Measurements from ENCODE around the gene HS3ST5. TPM values are rescaled to one million over a fixed set of nuclear protein-coding genes. Genes with fewer than 3 reads are reported as not detected.

The HS3ST5 gene
- total RNA-seq, 1 experiment from 2014 or later = 8.7 TPM

DNA sequence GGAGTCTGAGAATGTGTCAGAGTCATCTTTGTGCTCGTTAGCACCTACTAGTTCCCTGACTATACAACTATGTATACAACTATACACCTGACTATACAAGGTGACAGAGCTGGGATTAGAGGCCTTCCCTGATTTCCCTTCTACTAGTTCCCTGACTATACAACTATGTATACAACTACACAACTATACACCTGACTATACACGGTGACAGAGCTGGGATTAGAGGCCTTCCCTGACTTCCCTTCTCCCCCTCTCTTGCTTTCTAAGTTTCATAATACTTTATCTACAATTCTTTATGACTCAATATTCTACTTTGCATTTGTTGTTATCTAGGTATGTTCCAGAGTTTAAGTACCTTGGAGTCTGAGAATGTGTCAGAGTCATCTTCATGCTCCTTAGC, 68.0 kb downstream of the HS3ST5 start:
- no peak overlapping the region for H3K4me3 Mint-ChIP-seq
- H3K4me1 Mint-ChIP-seq = peaks cover 30% of the 10 kb centered on the region
- CTCF ChIA-PET = interaction anchor here (1.4 kb wide), 1 partner anchor 30 kb away, joined by 3 read pairs; no protein-coding TSS in a partner anchor
- H3K27ac Mint-ChIP-seq = no peak overlapping the region
- POLR2A ChIA-PET = no interaction called here
- DNase-seq (ENCODE audit: low spot score) = no peak
- ATAC-seq = no peak
- no peaks in the 10 kb centered on the region for H3K36me3 Mint-ChIP-seq
- H3K9me3 Mint-ChIP-seq = no peaks in the 10 kb centered on the region
- no peak for TF ChIP-seq CREM (CRISPR knock-in tag; IDR thresholded peaks at IDR 0.05)
- TF ChIP-seq, protein P1, sequence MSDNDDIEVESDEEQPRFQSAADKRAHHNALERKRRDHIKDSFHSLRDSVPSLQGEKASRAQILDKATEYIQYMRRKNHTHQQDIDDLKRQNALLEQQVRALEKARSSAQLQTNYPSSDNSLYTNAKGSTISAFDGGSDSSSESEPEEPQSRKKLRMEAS (CRISPR knock-in tag; IDR thresholded peaks at IDR 0.05) = no peak
- TF ChIP-seq SMAD4 (CRISPR knock-in tag; IDR thresholded peaks at IDR 0.05) = no peak
- TF ChIP-seq ZNF671 (CRISPR knock-in tag; IDR thresholded peaks at IDR 0.05) = no peak
- no peak for TF ChIP-seq ZNF138 (CRISPR knock-in tag; conservative IDR thresholded peaks at IDR 0.05)
- no peak for TF ChIP-seq PREB (CRISPR knock-in tag; IDR thresholded peaks at IDR 0.05; ENCODE audit: borderline replicate concordance)
- TF ChIP-seq, protein P2, sequence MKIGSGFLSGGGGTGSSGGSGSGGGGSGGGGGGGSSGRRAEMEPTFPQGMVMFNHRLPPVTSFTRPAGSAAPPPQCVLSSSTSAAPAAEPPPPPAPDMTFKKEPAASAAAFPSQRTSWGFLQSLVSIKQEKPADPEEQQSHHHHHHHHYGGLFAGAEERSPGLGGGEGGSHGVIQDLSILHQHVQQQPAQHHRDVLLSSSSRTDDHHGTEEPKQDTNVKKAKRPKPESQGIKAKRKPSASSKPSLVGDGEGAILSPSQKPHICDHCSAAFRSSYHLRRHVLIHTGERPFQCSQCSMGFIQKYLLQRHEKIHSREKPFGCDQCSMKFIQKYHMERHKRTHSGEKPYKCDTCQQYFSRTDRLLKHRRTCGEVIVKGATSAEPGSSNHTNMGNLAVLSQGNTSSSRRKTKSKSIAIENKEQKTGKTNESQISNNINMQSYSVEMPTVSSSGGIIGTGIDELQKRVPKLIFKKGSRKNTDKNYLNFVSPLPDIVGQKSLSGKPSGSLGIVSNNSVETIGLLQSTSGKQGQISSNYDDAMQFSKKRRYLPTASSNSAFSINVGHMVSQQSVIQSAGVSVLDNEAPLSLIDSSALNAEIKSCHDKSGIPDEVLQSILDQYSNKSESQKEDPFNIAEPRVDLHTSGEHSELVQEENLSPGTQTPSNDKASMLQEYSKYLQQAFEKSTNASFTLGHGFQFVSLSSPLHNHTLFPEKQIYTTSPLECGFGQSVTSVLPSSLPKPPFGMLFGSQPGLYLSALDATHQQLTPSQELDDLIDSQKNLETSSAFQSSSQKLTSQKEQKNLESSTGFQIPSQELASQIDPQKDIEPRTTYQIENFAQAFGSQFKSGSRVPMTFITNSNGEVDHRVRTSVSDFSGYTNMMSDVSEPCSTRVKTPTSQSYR (CRISPR knock-in tag; IDR thresholded peaks at IDR 0.05) = no peak
- no peak for TF ChIP-seq RELA (CRISPR knock-in tag; IDR thresholded peaks at IDR 0.05; ENCODE audit: borderline replicate concordance)
- TF ChIP-seq SP1 (CRISPR knock-in tag; conservative IDR thresholded peaks at IDR 0.05) = no peak
- TF ChIP-seq ZNF532 (CRISPR knock-in tag; IDR thresholded peaks at IDR 0.05; ENCODE audit: borderline replicate concordance) = no peak
- no peaks in the 10 kb centered on the region for H3K27me3 Mint-ChIP-seq (ENCODE audit: low read depth)

DNA sequence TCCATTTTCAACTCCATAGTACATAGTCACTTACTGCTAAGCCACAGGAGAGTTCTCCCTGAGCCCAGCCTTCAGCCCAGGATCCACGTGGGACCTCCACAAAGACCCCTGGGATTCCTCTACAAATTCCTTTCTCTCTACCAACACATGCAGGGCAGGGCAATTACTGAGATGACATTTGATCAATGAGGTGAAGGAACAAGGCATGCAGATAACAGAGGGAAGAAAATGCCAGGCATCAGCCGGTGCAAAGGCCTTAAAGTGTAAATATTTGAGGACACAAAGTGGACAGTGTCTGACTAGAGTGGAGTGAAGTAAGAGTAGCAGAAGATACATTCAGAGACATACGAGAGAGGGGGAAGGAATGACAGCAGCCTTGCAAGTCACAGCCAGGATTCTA, 70.2 kb downstream of the HS3ST5 start:
- Mint-ChIP-seq H3K4me3 (no peak overlapping the region), H3K27ac (no peak overlapping the region), H3K9me3 (no peaks in the 10 kb centered on the region), H3K36me3 (no peaks in the 10 kb centered on the region), H3K27me3 (ENCODE audit: low read depth) (no peaks in the 10 kb centered on the region), H3K4me1 (peaks cover 7% of the 10 kb centered on the region)
- ATAC-seq (no peak), DNase-seq (ENCODE audit: low spot score) (no peak)
- CTCF ChIA-PET = no interaction called here
- POLR2A ChIA-PET = no interaction called here
- TF ChIP-seq TCF7 (CRISPR knock-in tag; IDR thresholded peaks at IDR 0.05; ENCODE audit: low read depth) = no peak
- TF ChIP-seq, protein P3, sequence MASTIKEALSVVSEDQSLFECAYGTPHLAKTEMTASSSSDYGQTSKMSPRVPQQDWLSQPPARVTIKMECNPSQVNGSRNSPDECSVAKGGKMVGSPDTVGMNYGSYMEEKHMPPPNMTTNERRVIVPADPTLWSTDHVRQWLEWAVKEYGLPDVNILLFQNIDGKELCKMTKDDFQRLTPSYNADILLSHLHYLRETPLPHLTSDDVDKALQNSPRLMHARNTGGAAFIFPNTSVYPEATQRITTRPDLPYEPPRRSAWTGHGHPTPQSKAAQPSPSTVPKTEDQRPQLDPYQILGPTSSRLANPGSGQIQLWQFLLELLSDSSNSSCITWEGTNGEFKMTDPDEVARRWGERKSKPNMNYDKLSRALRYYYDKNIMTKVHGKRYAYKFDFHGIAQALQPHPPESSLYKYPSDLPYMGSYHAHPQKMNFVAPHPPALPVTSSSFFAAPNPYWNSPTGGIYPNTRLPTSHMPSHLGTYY (CRISPR knock-in tag; IDR thresholded peaks at IDR 0.05) = no peak
- TF ChIP-seq EMX1 (CRISPR knock-in tag; IDR thresholded peaks at IDR 0.05) = no peak
- TF ChIP-seq E2F4 (CRISPR knock-in tag; IDR thresholded peaks at IDR 0.05; ENCODE audit: borderline replicate concordance, low read depth) = no peak
- TF ChIP-seq NFATC4 (CRISPR knock-in tag; IDR thresholded peaks at IDR 0.05) = no peak
- no peak for TF ChIP-seq RELA (CRISPR knock-in tag; IDR thresholded peaks at IDR 0.05; ENCODE audit: borderline replicate concordance)
- TF ChIP-seq SP1 (CRISPR knock-in tag; conservative IDR thresholded peaks at IDR 0.05) = no peak
- TF ChIP-seq ATF3 (CRISPR knock-in tag; conservative IDR thresholded peaks at IDR 0.05) = no peak
- TF ChIP-seq ZNF396 (CRISPR knock-in tag; IDR thresholded peaks at IDR 0.05; ENCODE audit: borderline replicate concordance) = no peak
- no peak for TF ChIP-seq CREB1 (CRISPR knock-in tag; IDR thresholded peaks at IDR 0.05)

Measured in WTC11 (cell line).